Immature natural killer cell (primary cell): ENCODE data around the gene THBS3. TPM values are rescaled to one million over a fixed set of nuclear protein-coding genes. Genes with fewer than 3 reads are reported as not detected.

Experiments
- DNase-seq, 3 donors: peaks; one replicate each; pipeline ENCODE4 v3.0.0; 2022; ENCODE audit warnings: mixed read lengths in 1 of 3
- H3K27ac Mint-ChIP-seq, 6 donors: one replicate each; pipeline ENCODE4 v1.8.0; 2020; ENCODE audit warnings: mixed read lengths in 6 of 6, mild to moderate bottlenecking in 5 of 6, inconsistent platforms in 4 of 6, moderate library complexity in 3 of 6
- H3K27me3 Mint-ChIP-seq, 3 donors: one replicate each; pipeline ENCODE4 v1.8.0; 2020 to 2021; ENCODE audit warnings: low read depth in 3 of 3, mild to moderate bottlenecking in 3 of 3, mixed read lengths in 3 of 3, moderate library complexity in 3 of 3, inconsistent platforms in 1 of 3
- H3K36me3 Mint-ChIP-seq, 3 donors: one replicate each; pipeline ENCODE4 v1.8.0; 2020; ENCODE audit warnings: mixed read lengths in 3 of 3, inconsistent platforms in 2 of 3, mild to moderate bottlenecking in 2 of 3
- H3K4me1 Mint-ChIP-seq, 2 donors: one replicate each; pipeline ENCODE4 v1.8.0; 2020; ENCODE audit warnings: inconsistent platforms in 2 of 2, mild to moderate bottlenecking in 2 of 2, mixed read lengths in 2 of 2, moderate library complexity in 1 of 2
- H3K4me3 Mint-ChIP-seq, 5 donors: one replicate each; pipeline ENCODE4 v1.8.0; 2020; ENCODE audit warnings: mild to moderate bottlenecking in 5 of 5, mixed read lengths in 5 of 5, inconsistent platforms in 3 of 5, moderate library complexity in 3 of 5
- H3K9me3 Mint-ChIP-seq, 6 donors: one replicate each; pipeline ENCODE4 v1.8.0; 2020; ENCODE audit warnings: mild to moderate bottlenecking in 6 of 6, mixed read lengths in 6 of 6, inconsistent platforms in 4 of 6, moderate library complexity in 3 of 6
- polyA plus RNA-seq, 3 donors: library from polyadenylated mRNA; unstranded; fragments of 300-500 nt; fragmentation: Illumina TruSeq; gene quantifications; one replicate each; pipeline ENCODE4 v1.2.3, GENCODE V29; 2021

Gene THBS3
- polyA plus RNA-seq, result 1 to 10 TPM in 2 of 3 donors, not detected in 1; 1.3 to 1.8 TPM

DNA sequence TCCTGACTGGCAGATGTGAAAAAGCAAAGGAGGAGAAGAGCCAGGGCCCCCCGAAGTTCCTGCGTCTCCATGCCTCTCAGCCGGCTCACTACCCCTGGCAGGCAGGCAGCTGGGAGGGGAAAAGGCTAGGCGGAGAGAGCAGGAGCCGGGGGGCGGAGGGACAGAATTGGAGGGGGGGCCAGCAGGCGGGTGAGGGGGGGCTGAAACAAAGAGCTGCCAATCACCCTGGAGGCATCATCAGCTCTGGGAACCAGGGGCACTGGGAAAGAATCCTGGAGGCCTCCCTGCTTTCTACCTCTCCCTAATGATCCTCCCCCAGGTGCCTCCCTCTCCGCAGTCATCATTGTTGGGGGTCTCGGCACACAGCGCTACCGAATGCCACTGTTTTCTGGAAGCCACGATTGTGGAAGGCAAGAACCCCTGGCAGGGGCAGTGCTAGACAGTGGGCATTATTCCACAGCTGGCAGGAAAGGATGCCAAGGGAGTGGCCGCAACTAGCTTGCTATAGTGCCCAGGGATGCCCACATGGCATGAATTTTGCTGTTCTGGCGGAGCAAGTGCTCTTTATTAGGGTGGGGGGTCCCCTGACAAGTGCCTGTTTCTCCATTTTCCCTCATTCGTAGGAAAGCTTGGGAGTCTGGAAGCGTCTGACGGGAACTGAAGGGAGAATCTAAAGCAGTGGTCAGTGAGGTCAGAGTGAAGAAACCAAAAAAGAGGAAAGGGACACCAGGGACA, at the start of gene THBS3:
TSS of gene THBS3 (minus strand) at position 92 of the 735 bp plus-strand sequence. CDS start at position 71, 21 bp downstream.
- DNase-seq, result no peak
- Mint-ChIP-seq H3K27ac (peak within 1 kb of the TSS; percentile 92 to 98 (median 95)), H3K4me1 (peaks cover 19 to 32% of the 10 kb centered on the region in 2 donors), H3K4me3 (peak within 1 kb of the TSS; percentile 86 to 89 (median 87)), H3K9me3 (no peaks in the 10 kb centered on the region), H3K27me3 (peaks cover 7 to 12% (median 8%) of the 10 kb centered on the region in 3 donors), H3K36me3 (no peaks in the 10 kb centered on the region)

DNA sequence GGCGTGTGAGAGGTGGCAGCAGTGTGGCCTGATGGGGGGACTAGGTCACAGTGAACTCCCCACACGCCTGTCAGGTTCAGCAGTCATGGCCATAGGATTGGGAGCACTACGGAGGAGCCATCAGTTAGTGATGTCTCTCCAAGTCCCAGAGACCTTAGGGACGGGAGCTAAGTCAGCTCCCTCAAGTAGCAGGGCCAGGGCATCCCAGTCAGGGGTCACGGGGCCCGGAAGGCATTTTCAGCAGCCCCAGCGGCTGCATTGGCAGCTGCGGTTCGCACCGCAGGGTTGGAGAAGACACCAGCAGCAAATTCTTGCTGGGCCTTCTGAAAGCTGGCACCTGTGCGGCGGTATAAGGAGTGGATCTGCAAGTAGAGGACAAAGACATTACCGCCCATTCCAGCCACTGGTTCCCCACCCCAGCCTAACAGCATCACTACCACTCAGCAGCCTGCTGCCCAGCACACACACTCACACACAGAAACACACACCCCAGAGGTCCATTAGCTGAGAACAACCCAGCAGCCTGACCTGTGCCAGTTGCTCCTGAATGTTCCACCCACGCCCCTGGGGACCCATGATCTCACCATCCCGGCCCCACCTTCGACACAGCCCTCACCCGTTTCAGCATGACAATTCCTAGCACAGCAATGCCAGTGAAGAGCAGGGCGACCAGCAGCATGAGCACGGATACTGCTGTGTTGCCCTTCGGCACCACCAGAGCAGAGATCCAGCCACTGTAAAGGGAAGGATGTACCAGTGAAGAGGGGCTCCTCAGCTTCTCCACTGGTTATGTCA, 48.6 kb upstream of the THBS3 start:
- peak overlapping the region; percentile 11 to 64 (median 38) for H3K27ac Mint-ChIP-seq
- H3K9me3 Mint-ChIP-seq, result no peaks in the 10 kb centered on the region
- peaks cover 36% of the 10 kb centered on the region in 2 donors for H3K4me1 Mint-ChIP-seq
- no peaks in the 10 kb centered on the region for H3K27me3 Mint-ChIP-seq
- H3K36me3 Mint-ChIP-seq, result peaks cover 9 to 19% (median 12%) of the 10 kb centered on the region in 3 donors
- DNase-seq, result no peak
- peak overlapping the region; percentile 69 to 81 (median 79) for H3K4me3 Mint-ChIP-seq

DNA sequence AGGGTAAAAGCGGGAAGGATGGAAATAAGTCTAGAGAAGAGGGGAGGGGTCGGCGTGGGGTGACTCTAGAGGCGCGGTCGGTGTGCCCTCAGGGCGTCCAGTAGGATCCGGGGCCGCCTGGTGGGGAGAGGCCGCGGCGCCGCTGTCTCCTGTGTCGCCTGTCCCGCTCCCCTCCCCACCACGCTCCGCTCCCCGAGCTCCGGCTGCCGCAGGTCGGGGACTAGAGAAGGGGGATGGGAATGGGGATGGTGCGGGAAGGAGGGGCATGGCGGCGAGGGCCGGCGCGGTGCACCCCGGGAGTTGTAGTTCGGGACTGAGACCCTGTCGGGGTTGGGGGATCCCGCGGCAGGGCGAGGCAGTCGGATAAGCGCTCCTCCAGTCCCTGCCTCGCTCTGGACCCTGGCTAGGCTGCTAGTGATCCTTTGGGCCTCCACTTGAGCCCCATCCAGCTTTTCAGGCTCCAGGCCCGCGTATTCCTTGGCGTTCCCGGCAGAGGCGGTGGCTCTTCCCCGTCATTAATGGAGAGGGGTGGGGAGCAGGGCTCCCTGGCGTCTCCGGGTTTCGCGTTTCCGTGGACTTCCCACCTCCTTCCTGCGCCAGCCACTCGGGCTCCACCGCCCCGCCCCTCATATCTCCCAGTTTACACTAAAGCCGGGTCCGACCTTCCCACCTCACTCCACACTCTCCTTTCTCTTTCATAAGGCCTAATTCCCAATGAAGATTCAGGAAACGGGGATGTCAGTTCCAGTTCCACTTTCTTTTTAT, 47.7 kb upstream of the THBS3 start, which contains the start of gene ENTREP3:
TSS of gene ENTREP3 (minus strand) at position 241 of the 765 bp plus-strand sequence. CDS start 606 bp downstream, outside the sequence.
- peaks cover 34% of the 10 kb centered on the region in 2 donors for H3K4me1 Mint-ChIP-seq
- H3K9me3 Mint-ChIP-seq, result no peaks in the 10 kb centered on the region
- peaks cover 9 to 19% (median 12%) of the 10 kb centered on the region in 3 donors for H3K36me3 Mint-ChIP-seq
- peak within 1 kb of the TSS; percentile 9 to 75 (median 56) for H3K27ac Mint-ChIP-seq
- DNase-seq, result peak; percentile 56 to 62 (median 61)
- peaks cover 0 to 2% (median 0%) of the 10 kb centered on the region in 3 donors for H3K27me3 Mint-ChIP-seq
- H3K4me3 Mint-ChIP-seq, result peak within 1 kb of the TSS; percentile 77 to 83 (median 80)

DNA sequence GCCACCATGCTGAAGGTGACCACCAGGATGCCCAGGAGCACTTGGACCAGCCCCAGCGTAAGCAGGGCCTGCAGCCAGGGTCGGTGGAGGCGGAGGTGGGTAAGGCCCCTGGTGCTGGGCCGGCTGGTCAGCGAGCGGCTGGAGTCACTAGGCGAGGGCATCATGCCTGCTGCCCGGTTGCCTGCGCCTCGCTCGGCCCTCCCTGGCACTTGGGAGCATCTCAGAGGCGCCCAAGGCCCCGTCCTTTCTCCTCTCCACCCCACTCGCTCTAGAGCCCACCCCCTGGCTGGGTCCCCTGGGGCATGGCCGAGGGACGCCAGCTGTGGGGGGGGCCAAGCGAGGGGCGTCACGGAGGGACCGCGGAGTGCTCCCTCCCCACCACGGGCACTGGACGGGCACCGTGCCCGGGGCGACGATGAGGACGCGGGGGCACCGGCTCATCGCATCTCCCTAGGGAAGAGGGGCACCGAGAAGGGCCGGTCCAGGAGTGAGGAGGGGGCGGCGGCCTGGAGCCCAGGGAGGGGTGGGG, 47.1 kb upstream of the THBS3 start:
- H3K27ac Mint-ChIP-seq, result no peak overlapping the region
- peaks cover 0 to 2% (median 0%) of the 10 kb centered on the region in 3 donors for H3K27me3 Mint-ChIP-seq
- peaks cover 6 to 17% (median 12%) of the 10 kb centered on the region in 3 donors for H3K36me3 Mint-ChIP-seq
- H3K4me1 Mint-ChIP-seq, result peaks cover 30 to 33% of the 10 kb centered on the region in 2 donors
- DNase-seq, result no peak
- no peaks in the 10 kb centered on the region for H3K9me3 Mint-ChIP-seq
- peak overlapping the region; percentile 77 to 83 (median 80) for H3K4me3 Mint-ChIP-seq

DNA sequence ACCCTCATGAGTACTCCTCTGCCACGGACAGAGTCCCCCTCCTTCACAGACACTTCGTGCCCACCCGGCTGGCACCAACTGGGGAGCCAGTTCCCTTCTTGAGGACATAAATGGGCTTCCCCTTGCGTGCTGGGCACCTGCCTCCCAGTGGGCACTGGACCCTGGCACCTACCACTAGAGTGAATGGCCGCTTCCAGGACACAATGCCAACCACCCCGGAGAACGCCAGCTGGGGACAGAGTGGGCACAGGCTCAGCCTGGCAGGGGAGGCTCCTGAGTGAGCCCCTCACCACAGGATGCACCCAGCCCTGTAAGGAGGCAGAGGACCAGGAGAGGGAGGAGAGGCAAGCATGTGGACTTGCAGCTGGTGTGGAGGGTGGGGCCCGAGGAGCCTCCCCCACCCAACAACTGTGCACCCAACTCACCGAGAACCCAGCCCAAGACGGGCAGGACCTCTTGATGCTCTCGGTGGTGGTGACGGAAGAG, 46.6 kb upstream of the THBS3 start:
- Mint-ChIP-seq H3K9me3 (no peaks in the 10 kb centered on the region), H3K4me3 (peak overlapping the region; percentile 72 to 83 (median 78)), H3K4me1 (peaks cover 30 to 33% of the 10 kb centered on the region in 2 donors), H3K27me3 (peaks cover 0 to 2% (median 0%) of the 10 kb centered on the region in 3 donors), H3K27ac (peak overlapping the region in 1 of 6 donors; percentile 71), H3K36me3 (peaks cover 6 to 17% (median 12%) of the 10 kb centered on the region in 3 donors)
- DNase-seq, result no peak

DNA sequence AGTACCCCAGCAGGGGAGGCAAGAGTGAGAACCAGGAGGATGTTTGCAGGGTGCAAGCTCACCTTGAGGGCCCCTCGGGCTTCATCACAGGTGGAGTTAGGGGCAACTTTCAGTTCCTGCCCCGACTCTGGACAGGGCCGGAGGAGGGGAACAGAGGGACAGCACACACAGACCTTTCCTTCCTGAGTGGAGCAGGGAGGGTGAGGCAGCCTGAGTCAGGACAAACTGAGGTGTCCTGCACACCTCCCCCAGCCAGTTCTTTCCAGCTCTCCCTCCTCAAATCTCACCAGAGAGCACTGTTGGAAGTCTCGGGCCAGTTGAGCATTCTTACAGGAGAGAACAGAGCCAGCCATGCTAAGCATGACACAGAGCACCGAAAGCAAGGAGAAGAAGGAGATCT, 46.1 kb upstream of the THBS3 start:
- Mint-ChIP-seq H3K27me3 (peaks cover 0 to 2% (median 0%) of the 10 kb centered on the region in 3 donors), H3K36me3 (peaks cover 6 to 17% (median 12%) of the 10 kb centered on the region in 3 donors), H3K27ac (peak overlapping the region in 2 of 6 donors; percentile 30 to 80), H3K4me3 (peak overlapping the region; percentile 57 to 83 (median 78)), H3K4me1 (peaks cover 30 to 33% of the 10 kb centered on the region in 2 donors), H3K9me3 (no peaks in the 10 kb centered on the region)
- no peak for DNase-seq

DNA sequence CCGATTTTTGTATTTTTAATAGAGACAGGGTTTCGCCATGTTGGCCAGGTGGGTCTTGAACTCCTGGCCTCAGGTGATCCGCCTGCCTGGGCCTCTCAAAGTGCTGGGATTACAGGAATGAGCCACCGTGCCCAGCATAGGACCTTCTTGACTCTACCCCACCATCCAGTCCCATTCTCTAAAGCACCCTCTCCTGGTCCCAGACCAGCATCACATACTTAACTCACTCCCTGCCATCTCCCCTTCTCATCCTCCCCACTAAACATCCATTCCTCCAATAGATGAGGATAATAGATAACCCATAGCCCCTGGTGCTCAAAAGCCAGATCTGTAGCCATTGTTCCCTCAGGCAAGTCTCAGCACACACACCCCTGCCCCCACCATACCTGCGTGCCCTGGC, 45.5 kb upstream of the THBS3 start:
- H3K9me3 Mint-ChIP-seq, result no peaks in the 10 kb centered on the region
- peak overlapping the region; percentile 29 to 78 (median 57) for H3K4me3 Mint-ChIP-seq
- H3K4me1 Mint-ChIP-seq, result peaks cover 30 to 33% of the 10 kb centered on the region in 2 donors
- H3K36me3 Mint-ChIP-seq, result peaks cover 6 to 11% (median 8%) of the 10 kb centered on the region in 3 donors
- no peak for DNase-seq
- peak overlapping the region in 1 of 6 donors; percentile 23 for H3K27ac Mint-ChIP-seq
- peaks cover 0 to 2% (median 0%) of the 10 kb centered on the region in 3 donors for H3K27me3 Mint-ChIP-seq

DNA sequence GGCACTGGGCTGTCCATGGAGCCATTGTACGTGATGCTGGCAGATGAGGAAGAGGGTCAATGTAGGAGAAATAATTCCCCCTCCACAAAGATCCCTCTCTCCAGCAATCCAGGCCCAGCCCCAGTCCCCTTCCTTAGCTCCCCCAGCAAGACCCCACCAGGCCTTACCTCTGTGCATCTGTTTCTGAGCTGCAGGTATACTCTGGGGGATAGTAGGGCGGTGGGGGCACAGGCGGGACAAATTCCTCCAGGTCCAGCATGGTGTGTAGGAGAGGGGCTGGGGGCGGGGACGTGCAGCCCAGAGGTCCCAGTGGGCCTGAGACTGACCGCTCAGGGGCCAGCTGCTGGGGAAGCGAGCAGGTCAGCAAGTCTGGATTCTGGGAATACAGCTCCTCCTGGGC, 43.9 kb upstream of the THBS3 start:
- no peak overlapping the region for H3K4me3 Mint-ChIP-seq
- peaks cover 0 to 3% (median 0%) of the 10 kb centered on the region in 3 donors for H3K36me3 Mint-ChIP-seq
- H3K27me3 Mint-ChIP-seq, result peaks cover 1 to 2% (median 2%) of the 10 kb centered on the region in 3 donors
- DNase-seq, result no peak
- H3K9me3 Mint-ChIP-seq, result no peaks in the 10 kb centered on the region
- H3K4me1 Mint-ChIP-seq, result peaks cover 26 to 30% of the 10 kb centered on the region in 2 donors
- H3K27ac Mint-ChIP-seq, result no peak overlapping the region

DNA sequence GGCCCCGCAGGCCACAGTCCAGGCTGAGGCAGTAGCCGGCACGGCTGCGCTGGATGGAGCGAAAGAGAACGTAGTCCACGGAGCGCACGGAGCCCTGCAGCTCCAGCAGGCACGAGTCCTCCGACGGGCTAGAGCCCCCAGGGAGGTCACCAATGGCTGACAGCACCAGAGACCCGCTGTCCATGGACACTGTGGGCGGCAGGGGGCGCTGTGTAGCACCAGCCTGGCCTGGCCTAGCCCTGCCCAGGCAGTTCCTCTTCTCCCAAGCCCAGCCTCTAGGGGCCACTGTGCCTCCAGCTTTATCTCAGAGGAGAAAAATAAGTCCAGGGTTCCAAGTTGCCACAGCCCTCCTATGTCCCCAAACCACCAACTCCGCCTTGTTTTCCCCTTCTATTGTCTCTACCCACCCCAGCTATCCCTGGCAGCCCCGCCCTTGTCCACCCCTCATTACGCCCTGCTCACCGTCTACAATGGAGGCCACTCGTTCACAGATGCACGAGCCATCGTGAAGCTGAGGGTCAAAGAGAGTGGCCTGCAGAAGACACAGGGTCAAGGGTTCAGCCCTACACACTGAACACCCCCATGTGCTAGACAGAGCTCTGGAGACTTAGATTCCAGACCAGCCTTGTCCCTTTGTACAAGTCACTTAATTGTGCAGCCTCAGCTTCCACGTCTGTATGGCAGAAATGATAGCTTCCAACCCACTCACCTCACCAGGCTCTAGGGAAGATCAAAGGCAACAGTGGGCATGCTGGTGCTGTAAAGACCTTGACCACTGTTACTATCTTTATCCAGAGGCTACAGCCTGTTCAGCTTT, 43.1 kb upstream of the THBS3 start:
- peak overlapping the region; percentile 26 to 74 (median 58) for H3K4me3 Mint-ChIP-seq
- H3K27me3 Mint-ChIP-seq, result peaks cover 2 to 6% (median 6%) of the 10 kb centered on the region in 3 donors
- H3K9me3 Mint-ChIP-seq, result no peaks in the 10 kb centered on the region
- no peaks in the 10 kb centered on the region for H3K36me3 Mint-ChIP-seq
- DNase-seq, result peak; percentile 92 to 94 (median 93)
- peak overlapping the region in 3 of 6 donors; percentile 19 to 81 (median 24) for H3K27ac Mint-ChIP-seq
- peaks cover 22 to 25% of the 10 kb centered on the region in 2 donors for H3K4me1 Mint-ChIP-seq

DNA sequence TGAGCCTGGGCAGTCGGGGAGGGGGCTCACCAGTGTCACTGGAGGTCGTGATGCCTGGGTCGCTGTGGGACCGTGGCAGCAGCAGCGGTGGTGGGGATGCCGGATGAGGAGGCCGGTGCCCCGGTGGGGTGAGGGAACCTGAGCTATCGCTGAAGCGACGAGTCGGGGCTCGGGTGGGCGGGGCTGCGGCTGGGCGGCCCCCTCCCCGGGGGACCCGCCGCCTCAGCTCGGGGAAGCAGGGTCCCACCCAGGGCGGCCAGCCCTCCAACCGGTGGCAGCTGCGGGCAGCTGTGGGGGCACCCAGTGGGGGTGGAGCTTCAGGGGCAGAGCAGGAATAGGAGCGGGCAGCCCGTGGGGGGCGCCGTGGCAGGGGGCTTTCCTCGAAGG, 42.5 kb upstream of the THBS3 start:
- Mint-ChIP-seq H3K4me1 (peaks cover 20 to 21% of the 10 kb centered on the region in 2 donors), H3K9me3 (no peaks in the 10 kb centered on the region), H3K27ac (peak overlapping the region in 1 of 6 donors; percentile 9), H3K36me3 (no peaks in the 10 kb centered on the region), H3K4me3 (peak overlapping the region; percentile 51 to 74 (median 68)), H3K27me3 (peaks cover 5 to 12% (median 9%) of the 10 kb centered on the region in 3 donors)
- DNase-seq, result no peak

DNA sequence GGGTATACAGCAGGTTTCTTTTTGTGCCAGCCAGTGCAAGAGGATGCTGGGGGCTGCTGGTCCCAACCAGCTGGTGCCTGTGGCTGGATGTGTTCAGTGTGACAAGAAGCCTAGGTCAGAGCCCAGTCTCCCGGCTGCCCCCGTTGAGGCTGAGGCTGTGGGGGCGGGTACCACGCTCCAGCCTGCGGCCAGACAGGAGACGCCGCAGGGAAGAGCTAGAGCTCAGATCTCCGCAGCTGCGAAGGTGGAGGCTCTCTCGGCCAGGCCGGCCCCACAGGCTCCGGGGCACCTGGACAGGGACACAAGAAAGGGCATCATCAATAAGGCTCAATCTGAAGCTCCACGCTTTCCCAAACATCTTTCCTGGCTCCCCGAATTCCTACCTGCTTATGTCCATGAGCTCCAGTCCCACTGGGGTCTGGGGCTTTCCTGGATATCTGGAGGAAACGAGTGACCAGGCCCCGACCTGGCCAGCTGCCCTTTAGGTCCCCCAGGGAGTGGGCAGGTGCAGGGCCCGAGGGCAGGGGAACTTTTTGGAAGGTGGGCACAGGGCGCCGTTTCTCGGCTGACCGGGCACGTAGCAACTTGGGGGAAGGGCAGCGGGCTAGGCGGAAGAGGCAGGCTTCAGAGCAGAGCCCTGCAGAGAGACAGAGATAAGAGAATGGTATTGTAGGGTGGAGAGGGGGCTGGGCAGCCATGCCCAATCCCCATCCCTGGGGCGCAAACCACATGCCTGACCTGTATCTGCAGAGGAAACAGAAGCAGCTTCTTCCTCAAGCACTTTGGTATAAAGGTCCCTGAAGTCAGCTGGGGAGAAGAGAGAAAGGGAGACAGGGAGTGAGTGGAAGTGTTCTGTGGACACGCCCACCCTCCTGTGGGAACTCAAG, 40.2 kb upstream of the THBS3 start:
- H3K36me3 Mint-ChIP-seq, result peaks cover 0 to 4% (median 4%) of the 10 kb centered on the region in 3 donors
- peaks cover 22 to 28% of the 10 kb centered on the region in 2 donors for H3K4me1 Mint-ChIP-seq
- H3K9me3 Mint-ChIP-seq, result peaks cover 0 to 6% (median 2%) of the 10 kb centered on the region in 6 donors
- H3K27ac Mint-ChIP-seq, result no peak overlapping the region
- peaks cover 14 to 27% (median 19%) of the 10 kb centered on the region in 3 donors for H3K27me3 Mint-ChIP-seq
- DNase-seq, result no peak
- no peak overlapping the region for H3K4me3 Mint-ChIP-seq
